Esophagus (tissue), 2 donors: ENCODE data around the gene PRPS1L1. TPM values are rescaled to one million over a fixed set of nuclear protein-coding genes. Genes with fewer than 3 reads are reported as not detected.

Experiments used
- H3K27ac ChIP-seq, 2 donors: one replicate each; pipeline ENCODE4 v1.5.1; 2013; ENCODE audit warnings: low read depth in 2 of 2, mild to moderate bottlenecking in 2 of 2, inconsistent platforms in 1 of 2, low read length in 1 of 2, moderate library complexity in 1 of 2
- H3K27me3 ChIP-seq, 2 donors: one replicate each; pipeline ENCODE4 v1.6.1; 2013; ENCODE audit warnings: low read length in 2 of 2, control low read depth in 1 of 2, mild to moderate bottlenecking in 1 of 2; ENCODE audit not compliant: insufficient read depth in 2 of 2, control insufficient read depth in 1 of 2
- H3K36me3 ChIP-seq, 2 donors: one replicate each; pipeline ENCODE4 v1.6.1; 2013; ENCODE audit warnings: low read length in 1 of 2; ENCODE audit not compliant: control insufficient read depth in 2 of 2, insufficient read depth in 2 of 2
- H3K4me1 ChIP-seq, 2 donors: one replicate each; pipeline ENCODE4 v1.6.1; 2013; ENCODE audit warnings: low read length in 1 of 2; ENCODE audit not compliant: control insufficient read depth in 2 of 2, insufficient read depth in 2 of 2
- H3K4me3 ChIP-seq, 2 donors: one replicate each; pipeline ENCODE4 v1.5.1; 2013; ENCODE audit warnings: low read length in 2 of 2, mild to moderate bottlenecking in 2 of 2, low read depth in 1 of 2, moderate library complexity in 1 of 2
- H3K9me3 ChIP-seq, 2 donors: one replicate each; pipeline ENCODE4 v1.6.1; 2013; ENCODE audit warnings: mild to moderate bottlenecking in 2 of 2, low read depth in 1 of 2, low read length in 1 of 2, moderate library complexity in 1 of 2; ENCODE audit not compliant: control insufficient read depth in 2 of 2, insufficient read depth in 1 of 2
- WGBS, 2 donors: extraction: QIAGEN DNeasy Blood & Tissue Kit; methylation state at CpG; one replicate each; pipeline ENCODE4 v1.1.7; 2013; 5-methylcytosine and 5-hydroxymethylcytosine counted together
- polyA plus RNA-seq, 2 donors: library from polyadenylated mRNA; stranded (reverse); fragments of 200-250 nt; gene quantifications; one replicate each; pipeline ENCODE4 v1.2.3, GENCODE V29; 2013
- donor health status: healthy with polysubstance abuse.
- donor health status: Bipolar disorder and iron deficiency.

The PRPS1L1 gene
- polyA plus RNA-seq, 2 donors: not detected

DNA sequence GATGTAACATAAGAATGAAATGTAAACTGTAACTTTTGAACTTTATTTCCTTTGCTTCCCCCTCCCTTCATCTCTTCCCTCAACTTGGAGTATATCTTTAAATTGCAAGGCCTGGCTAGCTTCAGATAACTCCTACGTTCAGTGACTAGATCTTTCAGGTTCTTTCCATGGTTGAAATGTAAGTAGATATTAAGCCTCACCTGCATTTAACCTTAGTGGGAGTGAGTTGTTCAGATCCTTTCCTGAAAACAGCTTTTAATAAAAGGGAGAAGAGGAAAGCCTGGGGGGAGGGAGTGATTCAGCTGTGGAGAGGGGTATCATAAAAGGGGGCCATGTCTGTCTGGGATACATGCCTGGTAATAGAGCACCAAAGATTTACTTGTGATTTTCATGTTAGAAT, 19.0 kb upstream of the PRPS1L1 start:
- no peak overlapping the region for H3K27ac ChIP-seq
- no peaks in the 10 kb centered on the region for H3K4me1 ChIP-seq
- no peaks in the 10 kb centered on the region for H3K36me3 ChIP-seq
- no peaks in the 10 kb centered on the region for H3K27me3 ChIP-seq
- 53 to 62% methylated on average over 1 of the region's 1 CpG for WGBS, 2 donors
- H3K4me3 ChIP-seq: no peak overlapping the region
- H3K9me3 ChIP-seq: no peaks in the 10 kb centered on the region

DNA sequence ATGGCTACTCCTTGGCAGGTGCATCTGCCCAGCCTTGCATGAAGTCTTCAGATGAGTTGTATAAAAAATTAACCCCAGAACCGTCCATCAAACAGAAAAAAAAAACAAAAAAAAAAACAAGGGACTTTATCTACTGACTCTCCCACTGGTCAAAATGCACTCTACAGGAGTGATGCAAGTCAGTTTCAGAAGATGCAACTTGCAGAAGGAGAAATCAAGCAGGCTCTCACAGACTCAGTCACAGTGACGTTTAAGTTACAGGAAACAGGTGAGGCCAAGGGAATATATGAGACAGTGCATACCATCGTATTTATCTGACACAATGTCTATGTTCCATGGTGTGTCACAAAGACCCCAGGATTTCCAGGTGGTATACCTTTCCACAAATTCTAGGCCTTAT, 17.5 kb upstream of the PRPS1L1 start:
- H3K27ac ChIP-seq: no peak overlapping the region
- no peaks in the 10 kb centered on the region for H3K27me3 ChIP-seq
- no peaks in the 10 kb centered on the region for H3K9me3 ChIP-seq
- no peaks in the 10 kb centered on the region for H3K36me3 ChIP-seq
- H3K4me3 ChIP-seq: no peak overlapping the region
- no peaks in the 10 kb centered on the region for H3K4me1 ChIP-seq
- 83 to 87% methylated on average over 3 of the region's 3 CpGs for WGBS, 2 donors

DNA sequence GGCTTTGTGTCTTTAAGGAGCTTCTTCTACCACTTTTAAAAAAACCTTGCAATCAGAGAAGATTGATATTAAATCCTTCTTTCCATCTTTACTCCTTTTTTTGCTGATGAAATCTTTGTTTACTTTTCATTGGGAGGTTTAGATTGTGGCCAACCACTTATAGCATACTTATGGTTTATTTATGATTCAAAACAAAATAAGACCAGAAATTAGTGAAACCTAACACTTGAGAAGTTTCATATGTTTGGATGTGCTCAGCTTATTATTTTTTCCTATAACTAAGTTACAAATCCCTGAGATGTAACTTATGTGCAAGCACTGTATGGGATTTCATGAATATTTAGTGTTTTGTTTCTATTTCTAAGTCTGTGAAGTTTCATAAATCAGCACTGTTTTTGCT, 13.5 kb upstream of the PRPS1L1 start:
- Histone ChIP-seq H3K27me3 (no peaks in the 10 kb centered on the region), H3K4me3 (no peak overlapping the region), H3K27ac (no peak overlapping the region), H3K36me3 (no peaks in the 10 kb centered on the region), H3K9me3 (no peaks in the 10 kb centered on the region), H3K4me1 (no peaks in the 10 kb centered on the region)

DNA sequence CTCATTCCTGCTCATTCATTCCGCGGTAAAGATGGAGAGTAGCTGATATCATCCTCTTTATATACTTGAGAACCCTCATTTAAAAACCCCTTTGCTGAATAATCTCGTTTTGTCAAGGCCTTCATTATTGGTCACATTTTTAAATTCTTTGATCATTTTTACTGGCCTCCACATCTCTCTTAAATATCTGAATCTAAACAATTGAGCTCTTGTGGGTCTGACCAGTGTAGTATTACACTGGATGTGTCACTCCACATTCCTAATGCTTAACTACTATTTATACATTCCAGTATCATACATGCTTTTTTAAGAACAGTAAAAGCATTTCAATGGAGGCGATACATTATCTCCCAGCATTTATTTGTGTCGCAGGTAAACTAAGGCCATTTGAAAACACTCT, 12.6 kb upstream of the PRPS1L1 start:
- no peaks in the 10 kb centered on the region for H3K36me3 ChIP-seq
- no peaks in the 10 kb centered on the region for H3K4me1 ChIP-seq
- H3K4me3 ChIP-seq: no peak overlapping the region
- H3K27me3 ChIP-seq: no peaks in the 10 kb centered on the region
- WGBS, 2 donors: 82 to 84% methylated on average over 5 of the region's 5 CpGs
- no peaks in the 10 kb centered on the region for H3K9me3 ChIP-seq
- H3K27ac ChIP-seq: no peak overlapping the region

DNA sequence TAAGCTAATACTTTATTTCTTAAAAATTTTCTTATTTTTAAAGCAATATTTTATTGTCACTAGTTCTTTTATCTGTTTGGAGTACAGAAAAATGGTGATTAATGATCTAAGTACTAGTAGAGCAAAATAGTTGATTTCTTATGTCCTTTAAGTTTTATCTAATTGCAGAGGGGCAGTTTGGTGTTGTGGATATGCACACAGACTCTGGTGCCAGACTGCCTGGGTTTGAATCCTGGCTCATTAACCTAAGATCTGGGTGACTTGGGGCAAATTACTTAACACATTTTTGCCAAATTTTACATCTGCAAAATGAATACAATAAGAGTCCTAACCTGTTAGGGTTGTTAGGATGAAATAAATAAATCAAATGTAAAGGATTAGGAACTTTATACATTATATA, 10.7 kb upstream of the PRPS1L1 start:
- no peaks in the 10 kb centered on the region for H3K27me3 ChIP-seq
- no peaks in the 10 kb centered on the region for H3K9me3 ChIP-seq
- no peak overlapping the region for H3K4me3 ChIP-seq
- H3K4me1 ChIP-seq: no peaks in the 10 kb centered on the region
- H3K36me3 ChIP-seq: no peaks in the 10 kb centered on the region
- H3K27ac ChIP-seq: no peak overlapping the region

DNA sequence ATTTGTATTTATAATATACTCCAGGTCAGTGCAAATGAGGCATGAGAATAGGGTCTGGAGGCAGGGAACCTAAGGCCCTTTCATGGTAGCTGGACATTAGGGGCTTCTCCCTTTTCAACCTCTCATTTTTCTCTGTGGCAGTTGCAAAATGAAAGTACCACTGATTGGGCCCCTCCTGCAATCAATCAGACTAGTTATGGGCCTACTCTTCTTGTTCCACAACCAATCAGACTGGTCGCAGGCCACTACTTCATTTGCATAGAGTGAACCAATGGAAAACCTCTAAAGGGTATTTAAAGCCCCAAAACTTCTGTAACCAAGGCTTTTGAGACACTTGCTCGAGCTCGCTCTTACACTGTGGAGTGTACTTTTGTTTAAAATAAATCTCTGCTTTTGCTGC, 10.0 kb upstream of the PRPS1L1 start:
- Histone ChIP-seq H3K27me3 (no peaks in the 10 kb centered on the region), H3K27ac (no peak overlapping the region), H3K9me3 (no peaks in the 10 kb centered on the region), H3K4me1 (no peaks in the 10 kb centered on the region), H3K4me3 (no peak overlapping the region), H3K36me3 (no peaks in the 10 kb centered on the region)
- WGBS, 2 donors: 90 to 93% methylated on average over 3 of the region's 3 CpGs

DNA sequence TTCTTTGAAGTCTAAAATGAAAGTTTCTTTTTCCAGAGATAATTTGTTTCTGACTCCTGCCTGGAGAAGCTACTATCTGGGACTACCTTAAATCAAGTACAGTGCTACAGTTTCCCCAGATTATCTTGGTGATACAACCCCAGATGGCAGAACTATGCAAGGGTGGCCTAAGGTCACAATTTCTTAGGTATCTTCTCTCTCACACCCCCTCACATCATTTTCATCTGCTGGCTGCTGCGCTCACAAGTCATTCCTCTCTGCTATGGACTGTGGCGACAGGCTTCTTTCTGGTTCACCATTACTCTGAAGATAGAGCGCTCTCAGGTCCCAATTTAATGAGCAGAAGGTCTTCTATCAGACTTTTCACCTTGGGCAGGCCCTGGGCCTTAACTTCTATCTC, 9.1 kb upstream of the PRPS1L1 start:
- 98% methylated on average over 3 of the region's 3 CpGs for WGBS, 2 donors
- Histone ChIP-seq H3K4me3 (no peak overlapping the region), H3K9me3 (no peaks in the 10 kb centered on the region), H3K27me3 (no peaks in the 10 kb centered on the region), H3K4me1 (no peaks in the 10 kb centered on the region), H3K36me3 (no peaks in the 10 kb centered on the region), H3K27ac (no peak overlapping the region)

DNA sequence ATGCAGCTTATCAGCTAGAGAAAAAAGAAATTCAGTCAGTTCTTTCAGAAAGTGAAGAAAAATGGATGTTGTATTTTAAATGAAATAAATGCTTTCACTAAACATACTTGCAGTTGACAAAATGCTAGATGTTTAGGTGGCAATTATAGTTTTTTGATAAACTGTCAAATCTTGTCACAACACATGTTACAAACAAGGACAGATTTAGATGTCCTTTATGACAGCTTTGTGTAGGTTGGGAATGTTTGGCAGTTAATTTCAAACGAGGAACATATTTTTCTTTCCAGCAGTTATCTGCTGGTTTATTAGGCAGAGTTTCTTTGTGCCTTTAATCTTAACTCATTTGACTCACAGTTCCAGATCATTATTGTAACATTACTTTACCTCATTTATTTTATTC, 3.1 kb upstream of the PRPS1L1 start:
- WGBS, 2 donors: 19 to 27% methylated on average over 1 of the region's 1 CpG
- H3K4me1 ChIP-seq: no peaks in the 10 kb centered on the region

DNA sequence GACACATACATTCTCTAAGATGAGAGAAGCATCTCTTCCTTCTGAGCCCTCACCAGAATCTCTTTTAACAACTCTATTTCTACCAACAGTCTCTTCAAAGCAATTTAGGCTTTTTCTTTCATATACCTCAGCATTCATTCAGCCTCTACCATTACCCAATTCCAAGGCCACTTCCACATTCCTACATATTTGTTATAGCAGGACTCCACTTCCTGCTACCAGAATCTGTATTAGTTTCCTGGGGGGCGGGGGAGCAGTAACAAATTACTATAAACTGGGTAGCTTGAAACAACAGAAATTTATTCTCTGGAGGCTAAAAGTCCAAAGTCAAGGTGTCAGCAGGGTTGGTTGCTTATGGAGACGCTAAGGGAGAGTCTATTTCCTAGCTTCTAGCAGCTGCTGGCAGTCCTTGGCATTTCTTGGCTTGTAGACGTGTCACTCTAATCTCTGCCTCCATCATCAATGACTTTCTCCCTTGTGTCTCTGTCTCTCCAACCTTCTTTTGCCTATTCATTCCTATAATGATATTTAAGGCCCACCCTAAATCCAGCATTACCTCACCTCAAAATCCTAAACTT, 7.4 kb downstream of the PRPS1L1 start:
- Histone ChIP-seq H3K27me3 (no peaks in the 10 kb centered on the region), H3K4me1 (no peaks in the 10 kb centered on the region), H3K36me3 (no peaks in the 10 kb centered on the region), H3K4me3 (no peak overlapping the region), H3K9me3 (no peaks in the 10 kb centered on the region), H3K27ac (no peak overlapping the region)
- 83 to 87% methylated on average over 3 of the region's 3 CpGs for WGBS, 2 donors

More for the DNA sequence above, 3.1 kb upstream of the PRPS1L1 start:
- H3K36me3 ChIP-seq: no peaks in the 10 kb centered on the region
- H3K9me3 ChIP-seq: no peaks in the 10 kb centered on the region
- no peaks in the 10 kb centered on the region for H3K27me3 ChIP-seq
- no peak overlapping the region for H3K4me3 ChIP-seq
- H3K27ac ChIP-seq: no peak overlapping the region

DNA sequence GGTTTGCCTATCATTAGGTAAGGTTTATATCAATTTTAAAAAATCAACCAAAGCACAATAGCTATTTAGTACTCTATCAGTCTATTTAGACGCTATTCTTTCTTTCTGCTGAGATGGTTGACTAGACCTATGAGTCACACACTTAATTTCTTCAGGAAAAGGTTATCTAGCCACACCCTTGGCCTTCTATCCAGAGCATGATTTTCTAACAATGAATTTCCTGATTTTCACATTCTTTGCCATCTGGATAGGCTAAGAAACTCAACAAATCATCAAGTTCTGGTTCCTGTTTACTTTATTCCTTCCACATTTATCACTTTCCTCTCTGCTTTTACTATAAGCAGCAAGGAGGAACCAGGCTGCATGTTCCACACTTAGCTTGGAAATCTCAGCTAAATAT, 8.1 kb downstream of the PRPS1L1 start:
- WGBS, 2 donors: 20 to 37% methylated on average over 1 of the region's 1 CpG
- Histone ChIP-seq H3K9me3 (no peaks in the 10 kb centered on the region), H3K27ac (no peak overlapping the region), H3K27me3 (no peaks in the 10 kb centered on the region), H3K36me3 (no peaks in the 10 kb centered on the region), H3K4me1 (no peaks in the 10 kb centered on the region), H3K4me3 (no peak overlapping the region)
